Spleen (tissue), 11 donors: ENCODE data around the gene FAM171A1. TPM values are rescaled to one million over a fixed set of nuclear protein-coding genes. Genes with fewer than 3 reads are reported as not detected.
"Not testable (repeated sequence)": the region's sequence is repeated elsewhere in the genome, so short reads cannot be mapped to it uniquely, and the experiment has no call there.

ENCODE experiments used
- DNase-seq: peaks from one replicate; pipeline ENCODE4 v3.0.0-alpha.2; 2020
- H3K27ac ChIP-seq, 8 donors: fragments of 200-600 bp; sonication (generic) in 7 of 8; 1 replicate in 4 of 8; 2 replicates in 4 of 8; pipeline versions ENCODE4 v1.5.0 to v1.8.0; 2016 to 2021; ENCODE audit warnings: inconsistent platforms in 4 of 8, mild to moderate bottlenecking in 4 of 8, moderate library complexity in 1 of 8
- H3K27me3 ChIP-seq, 7 donors: fragments of 200-600 bp; sonication (generic) in 6 of 7; replicated peaks in 1 of 7; 1 replicate in 4 of 7; 2 replicates in 3 of 7; pipeline versions ENCODE4 v1.5.0 to v1.8.0; 2016 to 2021; ENCODE audit warnings: inconsistent platforms in 3 of 7, mild to moderate bottlenecking in 1 of 7
- H3K36me3 ChIP-seq, 6 donors: fragments of 200-600 bp; sonication (generic) in 5 of 6; 1 replicate in 4 of 6; 2 replicates in 2 of 6; pipeline versions ENCODE4 v1.5.0 to v1.8.0; 2016 to 2021; ENCODE audit warnings: inconsistent platforms in 2 of 6
- H3K4me1 ChIP-seq, 6 donors: fragments of 200-600 bp; sonication (generic) in 5 of 6; 1 replicate in 3 of 6; 2 replicates in 3 of 6; pipeline versions ENCODE4 v1.5.0 to v1.8.0; 2016 to 2021; ENCODE audit warnings: inconsistent platforms in 3 of 6
- H3K4me3 ChIP-seq, 8 donors: fragments of 200-600 bp; sonication (generic) in 7 of 8; 1 replicate in 4 of 8; 2 replicates in 4 of 8; pipeline versions ENCODE4 v1.5.0 to v1.8.0; 2016 to 2021; ENCODE audit warnings: inconsistent platforms in 4 of 8, mild to moderate bottlenecking in 4 of 8, moderate library complexity in 2 of 8
- H3K9me3 ChIP-seq, 8 donors: fragments of 200-600 bp; sonication (generic) in 7 of 8; 1 replicate in 4 of 8; 2 replicates in 4 of 8; pipeline versions ENCODE4 v1.5.0 to v1.8.0; 2016 to 2021; ENCODE audit warnings: inconsistent platforms in 4 of 8
- CTCF ChIP-seq, 11 experiments: fragments of 200-600 bp in 7 of 11; fragments of 450-650 bp in 4 of 11; sonication (generic) in 4 of 11; IDR thresholded peaks in 8 of 11; conservative IDR thresholded peaks in 3 of 11; 1 replicate in 7 of 11; 2 replicates in 4 of 11; pipeline versions ENCODE4 v1.4.0 to v1.8.0; 2016 to 2021; ENCODE audit warnings: antibody characterized with exemption in 11 of 11, inconsistent platforms in 4 of 11, mild to moderate bottlenecking in 1 of 11
- POLR2A ChIP-seq, 3 donors: fragments of 450-650 bp; IDR thresholded peaks; one replicate each; pipeline ENCODE4 v1.5.1; 2017; ENCODE audit warnings: antibody characterized with exemption in 3 of 3, mild to moderate bottlenecking in 1 of 3
- POLR2AphosphoS5 ChIP-seq, 3 donors: sonication (generic); formaldehyde crosslinking; IDR thresholded peaks; one replicate each; pipeline ENCODE4 v1.5.1; 2017; ENCODE audit warnings: antibody characterized with exemption in 3 of 3
- WGBS, 5 donors: extraction: QIAGEN DNeasy Blood & Tissue Kit in 3 of 5; methylation state at CpG; one replicate each; pipeline versions ENCODE4 v1.1.5 to v1.1.7; 2013 to 2018; 5-methylcytosine and 5-hydroxymethylcytosine counted together
- intact Hi-C: fragments of 100-400 bp; cut with DNase I; formaldehyde crosslinking; loops from one replicate; pipeline ENCODE4 v1.15.0; 2023; ENCODE audit warnings: low total_unique reads
- polyA plus RNA-seq, 3 donors: library from polyadenylated mRNA; stranded (reverse); fragments of 200-250 nt; gene quantifications; one replicate each; pipeline ENCODE4 v1.2.1, GENCODE V29; 2013
- total RNA-seq, 7 donors: library from RNA; depleted of rRNA in 3 of 7; stranded (reverse); fragments of >200 nt in 3 of 7; fragmentation: NEBNext Ultra II Directional in 4 of 7; extraction: Animal tissue kit (Norgen Biotek cat#: 25700) in 4 of 7; gene quantifications; one replicate each; pipeline versions ENCODE4 v1.1.0 to v1.2.1, GENCODE V29; 2016 to 2021
- donor health status: healthy with polysubstance abuse.
- donor health status: DM: no; HTN: no; CAD: no; lungs with moderate emphysema.
- donor health status: DM: no; HTN: no; CAD: no.
- donor health status: Bipolar disorder and iron deficiency.
- donor health status: healthy.
- donor health status: DM: no; HTN: no; CAD: no.
- donor health status: DM: yes; HTN: yes; CAD: no.

FAM171A1 gene
- total and polyA plus RNA-seq, 10 donors: 3.5 to 34.0 (median 19.6) TPM

- intact Hi-C loops: no loop called here
- no peak for DNase-seq
- 77 to 93% (median 81%) methylated on average over 8 of the region's 8 CpGs for WGBS, 5 donors
- Histone ChIP-seq H3K27me3 (no peaks in the 10 kb centered on the region), H3K36me3 (peaks cover 0 to 17% (median 4%) of the 10 kb centered on the region in 6 donors), H3K9me3 (no peaks in the 10 kb centered on the region), H3K4me3 (no peak overlapping the region), H3K4me1 (peaks cover 11 to 37% (median 26%) of the 10 kb centered on the region in 6 donors), H3K27ac (peak overlapping the region in 1 of 8 donors; percentile 13)
- TF ChIP-seq POLR2A (IDR thresholded peaks at IDR 0.05) (no peak), POLR2AphosphoS5 (IDR thresholded peaks at IDR 0.05) (no peak), CTCF (IDR thresholded peaks at IDR 0.05 in 8 of 11, conservative IDR thresholded peaks at IDR 0.05 in 3 of 11) (no peak)
These were observed 160.6 kb downstream of the FAM171A1 start for GRCh38 chr10:15210521-15210920.

GRCh38 chr10:15209827-15210509, 161.1 kb downstream of the FAM171A1 start:
- H3K36me3 ChIP-seq: peaks cover 0 to 17% (median 4%) of the 10 kb centered on the region in 6 donors
- peak overlapping the region in 1 of 8 donors; percentile 37 for H3K4me3 ChIP-seq
- H3K27me3 ChIP-seq: no peaks in the 10 kb centered on the region
- H3K4me1 ChIP-seq: peaks cover 11 to 37% (median 26%) of the 10 kb centered on the region in 6 donors
- DNase-seq: peak; percentile 90
- peak overlapping the region in 1 of 8 donors; percentile 13 for H3K27ac ChIP-seq
- no peaks in the 10 kb centered on the region for H3K9me3 ChIP-seq
- 20 to 26% (median 24%) methylated on average over 14 of the region's 14 CpGs for WGBS, 5 donors
- intact Hi-C loops: loop anchor here (5.0 kb wide), 1 partner anchor 38 kb away; no protein-coding TSS in a partner anchor
- TF ChIP-seq CTCF (IDR thresholded peaks at IDR 0.05 in 8 of 11, conservative IDR thresholded peaks at IDR 0.05 in 3 of 11) (peak; percentile 45 to 86 (median 79)), POLR2AphosphoS5 (IDR thresholded peaks at IDR 0.05) (peak in 1 of 3 donors; percentile 34), POLR2A (IDR thresholded peaks at IDR 0.05) (no peak)

- Histone ChIP-seq H3K9me3 (no peaks in the 10 kb centered on the region), H3K27ac (peak overlapping the region; percentile 42 to 88 (median 74)), H3K36me3 (peaks cover 0 to 5% (median under 1%) of the 10 kb centered on the region in 6 donors), H3K4me3 (no peak overlapping the region), H3K4me1 (peaks cover 11 to 37% (median 26%) of the 10 kb centered on the region in 6 donors), H3K27me3 (no peaks in the 10 kb centered on the region)
- 71 to 85% (median 73%) methylated on average over 1 to 2 of the region's 2 CpGs for WGBS, 5 donors
- intact Hi-C loops: loop anchor here (5.0 kb wide), 1 partner anchor 36 kb away; no protein-coding TSS in a partner anchor
- no peak for TF ChIP-seq CTCF (IDR thresholded peaks at IDR 0.05 in 8 of 11, conservative IDR thresholded peaks at IDR 0.05 in 3 of 11)
- TF ChIP-seq POLR2AphosphoS5 (IDR thresholded peaks at IDR 0.05): no peak
- DNase-seq: no peak
These were observed 162.9 kb downstream of the FAM171A1 start for GRCh38 chr10:15208221-15208620.

GRCh38 chr10:15207410-15207809, 163.7 kb downstream of the FAM171A1 start:
- intact Hi-C loops: loop anchor here (5.0 kb wide), 1 partner anchor 35 kb away; no protein-coding TSS in a partner anchor
- not testable (repeated sequence) for H3K36me3 ChIP-seq, H3K27me3 ChIP-seq, H3K4me3 ChIP-seq, DNase-seq, H3K9me3 ChIP-seq
- Histone ChIP-seq H3K27ac (peak overlapping the region in 4 of 8 donors; percentile 73 to 88 (median 79)), H3K4me1 (peaks cover 11 to 37% (median 26%) of the 10 kb centered on the region in 6 donors)
- 92 to 98% (median 93%) methylated on average over 4 of the region's 4 CpGs for WGBS, 5 donors
